Measurements from ENCODE around the gene RBX1.
"Not testable (repeated sequence)": the region's sequence is repeated elsewhere in the genome, so short reads cannot be mapped to it uniquely, and the experiment has no call there.

RBX1 gene

GRCh38 chr22:40950962-40951794 is at the start of gene RBX1:
TSS of gene RBX1 (plus strand) at chr22:40951378. CDS start at chr22:40951399, 21 bp downstream.
- peak; percentile 95 for DNase-seq

- no peak for DNase-seq
These were observed 47.1 kb upstream of the RBX1 start for GRCh38 chr22:40904101-40904500.

DNA sequence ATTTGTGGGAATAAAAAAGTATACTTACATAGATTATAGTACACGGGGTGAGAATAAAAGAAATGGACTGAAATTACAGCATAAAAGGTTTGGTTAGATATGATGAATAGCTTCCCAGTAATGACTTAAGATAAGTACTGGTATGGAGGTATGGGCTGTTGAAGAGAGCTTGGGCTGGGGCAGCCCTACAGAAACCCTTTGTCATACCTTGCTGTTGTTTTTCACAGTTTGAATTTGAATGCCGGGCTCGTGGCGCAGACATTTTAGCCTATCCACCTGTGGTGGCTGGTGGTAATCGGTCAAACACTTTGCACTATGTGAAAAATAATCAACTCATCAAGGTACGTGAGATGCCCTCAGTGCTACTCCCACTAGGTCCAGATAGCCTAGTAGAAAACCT is 42.3 kb upstream of the RBX1 start:
- DNase-seq: no peak

DNA sequence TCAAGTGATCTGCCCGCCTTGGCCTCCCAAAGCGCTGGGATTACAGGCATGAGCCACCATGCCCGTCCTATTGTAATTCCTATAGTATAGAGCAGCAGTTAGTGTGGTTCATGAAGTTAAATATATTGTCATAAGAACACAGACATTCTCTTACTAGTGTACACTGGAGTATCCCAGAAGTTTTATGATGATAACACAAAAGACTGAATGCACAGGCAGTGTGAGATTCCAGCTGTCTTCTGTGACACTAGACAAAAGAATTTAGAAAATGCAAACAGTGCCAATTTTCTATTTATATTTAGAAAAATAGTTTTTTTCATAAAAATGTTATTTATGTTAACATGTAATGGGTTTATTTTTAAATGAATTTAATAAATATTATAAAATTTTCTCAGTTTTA is 39.4 kb upstream of the RBX1 start:
- DNase-seq: no peak

- not testable (repeated sequence) for DNase-seq
These were observed 38.2 kb upstream of the RBX1 start for GRCh38 chr22:40912987-40913386.

DNA sequence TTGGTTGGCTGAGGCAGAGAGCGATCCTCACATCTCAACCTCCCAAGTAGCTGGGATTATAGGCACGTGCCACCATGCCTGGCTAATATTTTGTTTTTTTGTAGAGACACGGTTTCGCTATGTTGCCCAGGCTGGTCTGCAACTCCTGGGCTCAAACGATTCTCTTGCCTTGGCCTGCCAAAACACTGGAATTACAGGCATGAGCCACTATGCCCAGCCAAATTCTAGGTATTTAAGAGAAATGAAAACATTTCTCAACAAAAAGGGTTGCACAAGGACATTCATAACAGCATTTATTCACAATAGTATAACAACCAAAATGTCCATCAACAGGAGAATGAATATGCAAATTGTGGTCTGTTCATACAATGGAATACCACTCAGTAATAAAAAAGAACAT is 31.7 kb upstream of the RBX1 start:
- no peak for DNase-seq

DNA sequence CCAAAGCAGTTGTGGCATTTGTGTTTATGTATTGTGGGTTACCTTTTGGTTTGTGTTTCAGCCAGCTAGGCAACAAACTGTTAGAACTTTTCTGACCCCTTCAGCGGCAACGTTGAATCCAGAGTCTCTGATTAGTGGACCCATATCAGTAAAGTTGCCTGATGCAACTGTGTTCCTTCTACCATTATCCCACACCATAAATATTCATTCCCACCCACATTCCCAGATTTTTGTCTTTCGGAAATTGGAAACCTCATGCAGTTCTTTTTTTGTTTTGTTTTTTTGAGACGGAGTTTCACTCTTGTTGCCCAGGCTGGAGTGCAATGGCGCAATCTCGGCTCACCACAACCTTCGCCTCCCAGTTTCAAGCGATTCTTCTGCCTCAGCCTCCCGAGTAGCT is 30.7 kb upstream of the RBX1 start:
- no peak for DNase-seq

GRCh38 chr22:40922484-40923303 is 28.5 kb upstream of the RBX1 start:
- DNase-seq: no peak

DNA sequence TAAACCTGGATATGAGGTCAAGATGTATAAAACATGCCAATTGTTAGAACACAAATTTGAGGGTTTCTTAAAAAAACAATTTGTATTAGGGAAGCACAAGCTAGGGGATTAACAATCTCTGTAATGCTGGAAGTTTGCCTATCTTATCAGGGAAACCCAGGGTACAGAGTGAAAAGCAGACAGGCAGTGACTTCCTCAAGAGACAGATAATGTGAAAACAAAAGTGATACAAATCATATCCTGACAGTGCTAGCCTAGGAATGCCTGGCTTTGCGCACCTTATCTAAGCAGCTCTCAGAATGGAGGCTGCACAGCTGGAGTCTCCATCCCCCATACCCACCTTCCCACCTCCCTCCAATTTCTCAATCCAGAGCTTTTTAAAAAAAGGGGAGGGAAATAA is 22.5 kb upstream of the RBX1 start:
- DNase-seq: no peak

DNA sequence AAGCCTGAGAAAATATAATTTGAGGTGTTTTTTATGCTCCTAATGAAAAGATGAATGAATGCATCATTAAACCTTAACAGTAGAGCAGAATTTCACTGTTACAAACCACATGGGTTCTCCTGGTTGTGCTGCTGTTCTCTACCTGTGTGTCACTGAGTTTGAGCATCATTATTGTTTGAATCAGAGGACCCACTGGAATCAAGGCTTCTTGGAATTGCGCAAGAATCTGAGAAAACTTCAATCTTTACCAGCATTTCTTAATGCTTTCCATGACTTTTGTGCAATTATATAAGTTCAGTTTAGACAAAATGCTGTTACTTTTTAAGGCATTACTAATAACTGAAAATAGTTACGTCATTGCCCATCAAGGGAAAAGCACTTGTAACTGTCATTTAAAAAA is 18.8 kb upstream of the RBX1 start:
- no peak for DNase-seq

- DNase-seq: no peak
These were observed 12.0 kb upstream of the RBX1 start for GRCh38 chr22:40939202-40939601.

DNA sequence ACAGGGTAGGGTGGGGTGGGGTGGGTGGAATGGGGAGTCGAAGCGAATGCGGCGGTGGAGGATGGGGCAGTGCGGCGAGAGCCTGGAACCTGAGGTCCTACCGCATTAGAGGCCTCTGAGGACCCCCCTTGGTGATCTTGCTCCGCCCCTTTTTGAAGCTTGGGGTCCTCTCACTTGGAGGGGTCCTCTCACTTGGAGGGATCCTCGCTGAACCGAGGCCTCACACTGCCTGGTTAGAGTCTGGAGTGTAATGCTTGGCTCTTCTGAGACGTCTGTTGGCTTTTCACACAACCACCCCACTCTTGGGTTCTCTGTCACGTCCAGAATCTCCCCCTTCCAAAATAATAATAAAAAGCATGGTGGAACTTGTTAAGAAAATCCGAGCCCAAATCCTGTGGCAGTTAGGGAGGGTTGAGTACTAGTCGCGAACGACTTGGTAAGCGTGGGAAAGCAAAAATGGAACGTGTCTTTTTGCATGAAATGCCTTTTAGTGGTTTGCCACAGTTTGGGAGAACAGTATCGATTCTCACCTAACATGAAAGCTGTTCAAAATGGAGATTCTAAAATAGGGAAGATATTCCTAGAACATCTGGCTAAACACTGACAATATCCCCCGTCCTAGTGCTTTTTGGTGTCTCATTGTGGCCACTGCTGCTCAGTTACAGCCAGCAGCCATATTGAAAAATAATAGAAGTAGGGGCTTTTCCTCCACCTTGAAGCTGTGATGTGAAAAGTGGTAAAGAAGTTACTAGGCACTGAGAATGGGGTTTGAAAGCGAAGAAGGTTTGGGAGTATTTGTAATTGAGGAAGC is 822 bp downstream of the RBX1 start:
- no peak for DNase-seq

DNA sequence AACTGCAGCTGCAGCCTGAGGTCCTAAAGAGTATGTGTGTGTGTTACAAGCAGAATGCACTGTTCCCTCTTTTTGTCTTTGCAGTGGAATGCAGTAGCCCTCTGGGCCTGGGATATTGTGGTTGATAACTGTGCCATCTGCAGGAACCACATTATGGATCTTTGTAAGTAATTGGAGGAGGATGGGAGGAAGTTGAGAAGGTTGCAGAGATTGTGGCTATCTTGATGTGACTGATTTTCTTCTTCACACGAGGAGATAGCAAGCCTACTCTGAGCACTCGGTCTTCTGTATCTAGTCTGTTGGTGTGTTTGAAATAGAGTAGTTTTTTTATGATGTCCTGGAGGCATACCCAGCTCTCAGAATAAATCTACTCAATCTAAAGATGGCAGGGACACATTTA is 2.3 kb downstream of the RBX1 start:
- DNase-seq: no peak

- no peak for DNase-seq
These were observed 2.9 kb downstream of the RBX1 start for GRCh38 chr22:40954113-40954512.

DNA sequence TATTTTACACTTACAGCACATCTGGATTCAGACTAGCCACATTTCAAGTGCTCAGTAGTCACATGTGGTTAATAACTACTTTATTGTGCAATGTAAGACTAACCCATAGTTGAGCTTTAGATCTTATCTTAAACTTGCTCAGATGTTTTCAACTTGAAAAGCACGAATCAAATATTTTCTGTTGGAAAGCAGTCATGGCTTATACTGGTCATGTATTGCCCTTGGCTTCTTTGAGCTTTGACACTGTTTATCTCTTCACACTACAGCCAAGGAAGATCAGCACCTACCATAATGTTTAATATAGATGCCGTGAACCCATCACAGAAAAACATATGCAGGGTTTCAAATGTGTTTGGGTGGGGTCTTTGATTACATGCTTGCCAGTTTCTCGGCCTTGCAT is 4.4 kb downstream of the RBX1 start:
- DNase-seq: no peak

GRCh38 chr22:40957601-40958000 is 6.4 kb downstream of the RBX1 start:
- no peak for DNase-seq

DNA sequence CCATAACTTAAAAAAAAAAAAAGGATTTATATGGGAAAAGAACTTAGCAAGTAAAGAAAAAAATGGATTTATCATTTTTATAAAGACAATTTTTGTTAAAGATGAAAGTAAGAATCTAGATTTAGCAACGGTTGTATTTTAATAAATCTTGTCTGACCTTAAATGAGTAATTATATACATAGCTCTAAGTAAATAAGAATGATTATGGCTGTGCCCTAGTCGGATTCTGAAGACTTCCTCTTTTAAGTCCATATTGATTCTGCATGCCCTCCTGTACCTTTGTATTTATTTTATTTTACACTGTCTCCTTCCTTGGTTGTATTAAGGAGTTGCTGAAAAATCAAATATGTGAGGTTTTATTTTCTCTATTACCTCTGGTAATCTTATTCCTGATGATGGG is 7.1 kb downstream of the RBX1 start:
- no peak for DNase-seq

GRCh38 chr22:40960145-40960544 is 9.0 kb downstream of the RBX1 start:
- no peak for DNase-seq

GRCh38 chr22:40965936-40966725 is 15.0 kb downstream of the RBX1 start:
- no peak for DNase-seq

DNA sequence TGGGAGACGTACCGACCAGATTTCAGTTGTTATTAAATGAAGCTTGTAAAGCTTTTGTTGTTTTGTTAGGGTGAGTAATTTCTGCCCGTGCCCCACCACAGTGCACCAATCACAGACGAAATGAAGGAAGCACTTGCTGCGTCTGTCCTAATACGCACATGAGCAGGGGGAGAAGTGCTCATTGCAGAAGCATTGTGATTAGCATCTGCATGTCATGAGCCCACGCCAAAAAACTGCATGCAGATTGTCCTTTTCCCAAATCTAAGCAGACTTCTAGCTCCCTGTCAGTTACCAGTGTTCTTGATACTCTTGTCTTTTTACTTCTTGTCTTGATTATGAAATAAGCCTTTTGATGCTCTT is 15.5 kb downstream of the RBX1 start:
- no peak for DNase-seq

GRCh38 chr22:40967111-40967760 is 16.1 kb downstream of the RBX1 start:
- DNase-seq: no peak

- DNase-seq: no peak
These were observed 21.4 kb downstream of the RBX1 start for GRCh38 chr22:40972587-40972986.
